HepG2 (cell line): ENCODE measurements around the gene SURF2. TPM values are rescaled to one million over a fixed set of nuclear protein-coding genes. Genes with fewer than 3 reads are reported as not detected.

Experiments used
- ASH2L ChIP-seq: fragments of 300-600, 200-600 bp; sonication (generic); IDR thresholded peaks from 2 replicates; pipeline ENCODE4 v1.7.0; 2017; ENCODE audit warnings: low read depth, mild to moderate bottlenecking, moderate library complexity, mixed read lengths, low read length; ENCODE audit not compliant: insufficient read length
- DNMT3B ChIP-seq: conservative IDR thresholded peaks from 2 replicates; pipeline ENCODE4 v1.6.1; 2016; ENCODE audit warnings: missing biosample characterization, control low read depth
- FOXO4 ChIP-seq: sonication (generic); formaldehyde crosslinking; conservative IDR thresholded peaks from 2 replicates; pipeline ENCODE4 v1.8.1; 2023; ENCODE audit warnings: missing genetic modification reagents
- HIVEP1 ChIP-seq: sonication (generic); formaldehyde crosslinking; IDR thresholded peaks from 2 replicates; pipeline ENCODE4 v1.4.0; 2020; ENCODE audit warnings: mild to moderate bottlenecking, missing genetic modification reagents
- HOMEZ ChIP-seq: IDR thresholded peaks from 2 replicates; pipeline ENCODE4 v1.6.1; 2016; ENCODE audit warnings: low read depth
- MTA1 ChIP-seq: sonication (generic); formaldehyde crosslinking; IDR thresholded peaks from 2 replicates; pipeline ENCODE4 v1.4.0; 2020; ENCODE audit warnings: missing genetic modification reagents, mild to moderate bottlenecking, borderline replicate concordance
- NFE2 ChIP-seq: sonication (generic); formaldehyde crosslinking; IDR thresholded peaks from 2 replicates; pipeline ENCODE4 v1.4.0; 2020; ENCODE audit warnings: missing genetic modification reagents
- NRL ChIP-seq: sonication (generic); formaldehyde crosslinking; IDR thresholded peaks from 2 replicates; pipeline ENCODE4 v1.5.0; 2020; ENCODE audit warnings: missing genetic modification reagents, mild to moderate bottlenecking, moderate library complexity, borderline replicate concordance
- PRDM10 ChIP-seq: sonication (generic); formaldehyde crosslinking; IDR thresholded peaks from 2 replicates; pipeline ENCODE4 v1.4.0; 2020; ENCODE audit warnings: low read depth, missing genetic modification reagents
- RFXAP ChIP-seq: sonication (generic); formaldehyde crosslinking; IDR thresholded peaks from 2 replicates; pipeline ENCODE4 v1.4.0; 2020; ENCODE audit warnings: missing genetic modification reagents, borderline replicate concordance
- ZNF274 ChIP-seq: sonication (generic); formaldehyde crosslinking; IDR thresholded peaks from 2 replicates; pipeline ENCODE4 v1.5.1; 2020; ENCODE audit warnings: mild to moderate bottlenecking, missing genetic modification reagents
- ZNF891 ChIP-seq: sonication (generic); formaldehyde crosslinking; IDR thresholded peaks from 2 replicates; pipeline ENCODE4 v1.5.0; 2020; ENCODE audit warnings: mild to moderate bottlenecking, missing genetic modification reagents
- polyA plus RNA-seq, 8 experiments: library from polyadenylated mRNA; depleted of rRNA in 3 of 8; stranded (reverse) in 7 of 8; unstranded in 1 of 8; fragments of >200 nt; fragmentation: Illumina TruSeq in 4 of 8; extraction: Trizol in 4 of 8; gene quantifications; 2 replicates each; pipeline versions ENCODE4 v1.2.1 to v1.2.3, GENCODE V29; 2011 to 2016; ENCODE audit warnings: low read depth in 4 of 8, missing spikeins in 1 of 8, mixed read lengths in 1 of 8; ENCODE audit not compliant: insufficient read depth in 1 of 8
- total RNA-seq, 5 experiments: library from RNA; depleted of rRNA; stranded (reverse); fragments of >200 nt; fragmentation: Illumina TruSeq; extraction: Trizol; gene quantifications; 2 replicates each; pipeline ENCODE4 v1.2.3, GENCODE V29; 2016; ENCODE audit warnings: low read depth in 1 of 5
- TF ChIP-seq, protein P1 (sequence below): sonication (generic); formaldehyde crosslinking; IDR thresholded peaks from 2 replicates; pipeline ENCODE4 v1.8.1; 2023; ENCODE audit warnings: missing genetic modification reagents, mild to moderate bottlenecking, borderline replicate concordance

SURF2 gene
- total and polyA plus RNA-seq, 2 of the 13 experiments (the other 11 are each of a cell fraction or from before 2014, with no cell fraction given): 6.3 to 13.6 TPM

DNA sequence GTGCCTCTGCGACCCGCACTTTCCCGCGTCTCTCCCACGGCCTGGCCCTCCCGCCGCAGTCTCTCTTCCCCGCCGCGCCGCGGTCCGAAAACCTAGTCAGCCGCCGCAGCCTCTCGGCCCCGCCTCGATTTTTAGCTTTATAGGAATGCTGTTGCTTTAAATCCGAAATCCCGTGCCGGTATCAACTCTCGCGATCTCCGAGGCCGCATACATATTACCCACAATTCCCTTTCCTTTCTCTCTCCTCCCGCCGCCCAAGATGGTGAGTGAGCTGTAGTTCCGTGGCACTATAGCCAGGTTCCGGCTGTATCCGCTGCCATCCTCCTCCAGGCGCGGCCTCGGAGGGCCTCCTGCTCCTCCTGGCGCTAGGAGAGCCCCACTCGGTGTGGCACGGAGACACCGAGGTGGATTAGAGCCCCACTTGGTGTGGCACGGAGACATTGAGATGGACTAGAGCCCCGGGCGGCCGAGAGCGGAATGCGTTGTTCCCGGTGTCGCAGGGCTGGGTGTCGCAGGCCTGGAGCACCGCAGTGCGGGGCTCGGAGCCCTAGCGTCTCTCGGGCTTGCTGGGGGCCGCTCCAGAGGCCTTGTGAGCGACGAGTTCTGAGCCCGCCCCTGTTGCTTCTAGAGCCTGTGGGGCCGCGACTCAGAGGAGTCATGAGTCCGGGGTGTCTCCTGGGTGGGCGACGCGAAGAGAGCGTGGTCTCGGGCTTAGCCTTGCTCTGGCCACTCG, 8.2 kb upstream of the SURF2 start, which contains the start of the genes MED22 and RPL7A (continued):
- TF ChIP-seq PRDM10 (CRISPR knock-in tag): 0 out of 2 replicates have a peak, but pooled peaks have one; percentile 48
- TF ChIP-seq RFXAP: peak; percentile 71; the same call in 1 of the 2 replicates
- TF ChIP-seq MTA1 (CRISPR knock-in tag): no peak
- TF ChIP-seq ASH2L: peak; percentile 84
- TF ChIP-seq ZNF274 (CRISPR knock-in tag): peak; percentile 96; the same call in 1 of the 2 replicates
- TF ChIP-seq DNMT3B (CRISPR knock-in tag): peak; percentile 74; the same call in 1 of the 2 replicates
- no peak for TF ChIP-seq HOMEZ (CRISPR knock-in tag)
- TF ChIP-seq NRL (CRISPR knock-in tag): peak; percentile 81
- no peak for TF ChIP-seq NFE2
- TF ChIP-seq HIVEP1 (CRISPR knock-in tag): peak; percentile 91
- TF ChIP-seq ZNF891 (CRISPR knock-in tag): peak; percentile 66
- no peak for TF ChIP-seq FOXO4 (CRISPR knock-in tag)
- TF ChIP-seq, protein P1, sequence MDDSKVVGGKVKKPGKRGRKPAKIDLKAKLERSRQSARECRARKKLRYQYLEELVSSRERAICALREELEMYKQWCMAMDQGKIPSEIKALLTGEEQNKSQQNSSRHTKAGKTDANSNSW (CRISPR knock-in tag): no peak
